RKO (cell line): ENCODE measurements around the gene CPEB3.
"Not testable (repeated sequence)": the region's sequence is repeated elsewhere in the genome, so short reads cannot be mapped to it uniquely, and the experiment has no call there.

Experiments
- DNase-seq: peaks from one replicate; pipeline ENCODE4 v3.0.0-alpha.2; 2016; ENCODE audit warnings: low spot score

The CPEB3 gene

DNA sequence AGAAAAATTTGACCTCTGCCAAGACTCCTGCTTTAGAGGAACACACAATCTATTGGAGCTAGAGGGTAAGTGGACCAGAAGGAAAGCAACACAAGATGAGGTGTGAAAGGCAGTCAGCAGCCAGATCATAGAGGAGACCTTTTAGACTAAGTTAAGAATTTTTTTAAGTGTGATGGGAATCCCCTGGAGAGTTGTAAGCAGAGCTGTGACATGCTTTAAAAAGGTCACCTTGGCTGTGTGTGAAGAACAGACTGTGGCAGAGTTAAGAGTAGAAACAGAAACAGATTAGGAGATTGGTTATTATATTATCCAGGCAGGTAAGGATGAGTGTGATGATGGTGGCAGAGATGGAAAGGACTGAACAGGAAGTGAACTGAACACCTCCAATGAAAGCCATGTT lies 23.5 kb downstream of the CPEB3 start:
- DNase-seq: no peak

DNA sequence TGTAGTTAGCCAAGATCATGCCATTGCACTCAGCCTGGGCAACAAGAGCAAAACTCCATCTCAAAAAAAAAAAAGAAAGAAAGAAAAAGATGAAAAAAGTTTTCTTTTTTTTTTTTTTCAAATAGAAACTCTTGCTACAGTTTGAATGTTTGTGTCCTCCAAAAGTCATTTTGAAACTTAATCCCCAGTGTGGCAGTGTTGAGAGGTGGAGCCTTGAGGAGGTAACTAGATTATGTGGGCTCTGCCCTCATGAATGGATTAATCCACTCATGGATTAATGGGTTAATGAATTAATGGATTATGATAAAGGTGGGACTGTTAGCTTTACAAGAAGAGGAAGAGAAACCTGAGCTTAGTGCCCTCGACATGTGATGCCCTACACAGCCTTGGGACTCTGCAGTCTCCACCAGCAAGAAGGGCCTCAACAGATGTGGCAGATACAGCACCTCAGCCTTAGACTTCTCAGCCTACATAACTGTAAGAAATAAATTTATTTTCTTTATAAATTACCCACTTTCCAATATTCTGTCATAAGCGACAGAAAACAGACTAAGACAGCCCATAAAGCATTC lies 25.1 kb downstream of the CPEB3 start:
- DNase-seq: no peak

DNA sequence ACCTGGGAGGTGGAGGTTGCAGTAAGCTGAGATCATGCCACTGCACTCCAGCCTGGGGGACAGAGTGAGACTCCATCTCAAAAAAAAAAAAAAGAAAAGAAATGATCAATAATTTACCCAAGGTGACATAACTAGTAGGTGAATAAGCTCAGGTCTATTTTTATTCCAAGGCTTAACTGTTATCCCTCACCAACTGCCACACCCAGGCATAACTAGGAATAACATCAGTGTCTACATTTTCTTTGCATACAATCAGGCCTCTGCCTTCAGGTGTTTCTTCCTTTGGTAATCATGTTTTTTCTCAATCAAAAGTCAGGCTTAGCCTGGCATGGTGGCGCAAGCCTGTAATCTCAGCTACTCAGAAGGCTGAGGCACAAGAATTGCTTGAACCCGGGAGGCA lies 26.6 kb downstream of the CPEB3 start:
- no peak for DNase-seq

DNA sequence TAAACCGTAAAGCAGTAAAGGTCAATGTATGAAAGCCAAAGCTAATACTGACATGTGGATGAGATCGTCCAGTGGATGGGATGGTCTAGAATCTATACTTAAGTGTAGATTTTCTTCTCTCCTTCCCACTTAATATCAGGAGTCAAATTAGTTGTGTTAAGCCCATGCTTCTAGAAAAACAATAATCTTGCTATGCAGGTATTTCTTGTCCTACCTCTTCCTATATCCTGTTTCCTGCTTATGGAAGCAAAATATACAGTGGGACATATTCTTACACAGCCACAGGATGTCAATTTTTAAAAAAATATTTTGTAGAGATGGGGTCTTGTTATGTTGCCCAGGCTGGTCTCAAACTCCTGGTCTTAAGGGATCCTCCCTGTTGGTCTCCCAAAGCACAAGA lies 27.5 kb downstream of the CPEB3 start:
- DNase-seq: no peak

DNA sequence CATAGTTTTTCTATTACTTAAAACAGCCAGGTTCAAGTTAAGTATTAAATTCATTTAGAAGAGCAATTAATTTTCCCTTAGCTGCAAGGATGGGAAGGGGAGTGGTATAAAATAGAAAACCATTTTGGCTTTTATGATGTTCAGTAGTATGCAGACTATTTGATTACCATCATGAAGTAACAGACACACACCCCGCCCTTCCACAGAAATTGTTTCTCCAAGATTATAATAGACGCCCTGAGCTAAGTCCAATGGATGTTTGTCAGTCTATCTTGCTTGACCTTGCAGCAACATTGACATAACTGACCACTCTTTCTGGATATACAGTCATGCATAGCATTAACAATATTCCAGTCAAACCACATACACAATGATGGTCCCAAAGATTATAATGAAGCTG lies 42.3 kb downstream of the CPEB3 start:
- no peak for DNase-seq

DNA sequence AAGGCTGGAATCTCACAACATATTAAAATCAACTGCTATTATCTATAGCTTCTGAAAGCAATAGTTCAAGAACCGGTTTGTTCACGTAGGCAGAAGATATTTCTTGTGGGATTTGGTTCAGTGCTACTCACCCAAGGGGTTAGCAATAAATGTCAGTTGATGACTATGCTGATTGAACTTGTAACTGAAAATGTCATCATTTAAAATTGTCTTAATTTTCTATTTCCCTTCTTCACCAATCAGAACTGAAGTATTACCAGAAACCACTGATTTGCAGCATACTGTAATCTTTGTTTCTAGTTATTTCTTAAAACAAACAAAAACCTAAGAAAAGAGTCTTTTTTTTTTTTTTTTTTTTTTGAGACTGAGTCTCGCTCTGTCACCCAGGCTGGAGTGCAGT lies 46.1 kb downstream of the CPEB3 start:
- no peak for DNase-seq

DNA sequence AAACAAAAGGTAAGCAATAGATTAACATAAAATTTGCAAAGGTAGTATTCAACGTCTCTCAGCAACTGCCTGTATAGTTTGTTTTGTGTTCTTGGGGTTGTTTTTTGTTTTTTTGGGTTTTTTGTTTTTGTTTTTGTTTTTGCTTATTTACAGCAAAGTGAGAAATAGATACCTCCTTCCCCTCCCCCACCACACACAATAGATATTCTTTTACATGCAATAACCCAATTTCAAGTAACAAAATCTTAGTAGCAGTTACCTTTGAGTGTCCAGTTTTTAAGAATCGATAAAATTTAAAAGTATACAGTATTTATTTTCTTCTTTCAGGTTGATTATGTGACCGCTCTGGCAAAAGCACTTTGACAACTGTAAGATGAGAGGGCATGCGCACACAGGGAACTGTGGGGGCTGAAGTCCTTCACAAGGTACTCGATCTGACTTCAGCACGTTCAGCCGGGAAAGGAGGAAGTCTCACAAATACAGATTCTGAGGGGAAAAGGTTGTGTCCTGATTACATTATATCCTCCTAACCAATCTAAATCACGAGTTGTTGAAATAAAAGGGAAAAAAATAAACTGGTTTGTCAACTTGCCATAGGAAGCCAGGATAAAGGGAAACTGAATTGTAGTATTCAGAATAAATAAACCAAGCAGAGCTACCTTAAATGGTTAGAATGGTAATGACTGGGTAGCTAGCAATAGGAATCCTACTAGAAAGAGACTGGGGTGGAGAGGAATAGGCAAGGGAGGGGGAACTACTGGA lies 47.8 kb downstream of the CPEB3 start:
- DNase-seq: peak; percentile 79

DNA sequence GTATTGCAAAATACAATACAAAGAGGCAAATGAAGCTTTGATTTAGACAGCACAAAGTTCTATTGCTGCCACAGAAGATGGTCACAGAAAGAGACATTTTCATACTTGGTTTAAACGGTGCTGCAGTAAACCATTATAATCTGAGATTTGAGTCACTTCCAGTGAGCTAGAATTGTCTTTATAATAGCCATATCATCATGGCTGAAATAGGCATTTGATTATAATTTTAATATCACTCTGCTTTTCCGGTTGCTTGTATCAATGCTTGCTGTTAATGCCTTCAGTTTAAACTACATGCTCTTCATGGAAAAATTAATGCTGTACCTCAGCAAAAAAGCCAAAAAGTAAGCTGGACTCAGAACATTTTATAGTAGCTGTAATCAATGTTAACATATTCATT lies 48.5 kb downstream of the CPEB3 start:
- no peak for DNase-seq

DNA sequence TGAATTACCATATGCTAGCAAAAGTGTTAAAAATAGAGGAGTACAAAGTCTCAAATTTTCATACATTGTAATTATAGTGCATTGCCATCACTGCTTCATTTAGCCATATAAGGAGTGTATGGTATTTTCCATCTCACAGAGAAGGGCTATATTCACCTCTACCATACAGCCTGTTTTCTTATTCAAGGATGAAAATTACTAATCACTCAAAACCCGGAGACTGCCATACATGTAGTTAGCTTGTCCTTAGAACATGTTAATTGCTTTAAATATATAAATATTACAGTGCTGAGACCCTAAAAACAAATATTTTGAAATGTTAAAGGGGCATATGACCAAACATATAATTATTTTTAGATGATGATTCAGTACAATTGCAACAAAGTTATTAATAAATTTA lies 49.4 kb downstream of the CPEB3 start:
- no peak for DNase-seq

DNA sequence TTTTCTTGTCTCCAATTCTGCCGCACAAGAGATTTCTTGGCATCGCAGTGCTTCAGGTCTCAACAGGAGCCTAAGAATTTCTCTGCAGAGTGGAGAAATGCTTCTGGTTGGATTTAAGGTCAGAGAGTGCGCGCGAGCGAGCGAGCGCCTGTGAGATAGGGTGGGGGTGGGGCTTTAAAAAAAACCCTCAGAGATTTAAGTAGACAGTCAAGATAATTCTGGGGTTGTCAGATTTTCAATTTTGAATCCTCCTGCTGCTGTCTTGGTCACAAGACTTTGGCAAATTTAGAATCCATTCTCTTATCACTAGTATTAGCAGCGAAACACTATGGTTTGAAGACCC lies 49.7 kb downstream of the CPEB3 start:
- DNase-seq: peak; percentile 64

DNA sequence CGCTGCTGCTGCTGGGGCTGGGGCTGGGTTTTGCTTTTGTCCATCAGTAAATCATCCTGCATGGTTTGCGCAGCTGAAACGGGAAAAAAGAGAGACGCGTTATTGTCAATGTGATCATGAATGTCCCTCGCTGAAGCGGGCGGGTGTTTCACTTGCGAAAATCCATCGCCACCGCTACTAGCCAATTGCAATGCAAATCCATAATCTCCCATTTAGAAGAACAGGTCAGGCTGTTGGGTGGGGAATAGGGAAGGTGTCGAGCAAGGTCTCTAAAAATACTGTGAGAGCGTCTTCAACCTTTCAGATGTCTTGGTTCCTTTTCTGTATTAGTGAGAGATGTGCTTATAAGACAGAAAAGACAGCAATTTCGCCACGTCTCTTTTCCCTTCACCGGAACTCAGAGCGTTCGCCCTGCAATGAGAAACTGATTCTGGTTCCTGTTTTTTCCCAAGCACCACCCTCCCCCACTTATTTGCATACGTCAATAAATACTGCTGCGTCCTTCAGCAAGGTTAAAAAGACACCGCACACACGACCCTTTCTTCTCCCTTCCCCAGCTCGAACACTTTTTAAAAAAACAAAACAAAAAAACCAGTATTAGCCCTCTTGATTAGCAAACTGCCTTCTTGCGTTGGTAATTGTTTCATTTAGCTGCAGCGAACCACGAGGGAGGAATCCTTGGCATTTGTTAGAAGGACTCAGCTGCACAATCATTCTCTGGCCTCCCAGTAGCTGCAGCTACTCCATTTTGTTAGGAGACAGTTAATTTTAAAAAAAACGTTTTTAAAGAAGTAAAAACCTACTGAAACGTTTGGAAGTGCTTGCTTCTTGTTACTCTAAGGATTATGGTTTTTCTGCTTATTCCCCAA lies 50.4 kb downstream of the CPEB3 start:
- DNase-seq: peak; percentile 85

DNA sequence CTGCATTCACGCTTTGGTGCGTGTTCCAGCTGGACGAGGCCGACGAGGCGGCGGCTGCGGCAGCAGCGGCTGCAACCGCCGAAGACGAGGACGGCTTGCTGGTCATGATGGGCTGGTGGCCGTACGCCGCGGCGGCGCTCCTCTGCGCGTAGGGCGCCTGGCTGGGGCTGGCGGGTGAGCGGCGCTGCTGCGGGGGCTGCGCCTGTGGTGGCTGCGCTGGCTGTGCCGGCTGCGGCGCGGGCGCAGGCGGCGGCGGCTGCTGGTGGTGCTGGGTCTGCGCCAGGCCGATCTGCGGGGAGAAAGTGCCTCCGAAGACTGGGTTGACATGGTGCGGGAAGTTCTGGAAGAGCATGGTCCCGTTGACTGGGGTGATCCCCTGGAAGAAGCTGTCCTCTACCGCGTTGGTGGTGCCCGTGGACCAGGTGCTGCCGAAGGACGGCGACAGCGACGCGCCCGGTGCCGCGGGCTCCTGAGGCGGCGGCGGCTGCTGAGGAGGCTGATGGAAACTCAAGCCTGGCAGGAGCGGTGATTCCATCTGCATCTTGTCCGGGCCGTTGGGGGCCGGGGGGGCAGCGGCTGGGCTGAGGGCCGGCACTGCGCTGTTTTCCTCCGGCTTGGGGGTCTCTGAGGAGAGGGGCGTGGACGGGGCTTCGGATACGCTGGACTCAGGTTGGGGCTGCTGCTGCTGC lies 51.1 kb downstream of the CPEB3 start:
- DNase-seq: no peak

DNA sequence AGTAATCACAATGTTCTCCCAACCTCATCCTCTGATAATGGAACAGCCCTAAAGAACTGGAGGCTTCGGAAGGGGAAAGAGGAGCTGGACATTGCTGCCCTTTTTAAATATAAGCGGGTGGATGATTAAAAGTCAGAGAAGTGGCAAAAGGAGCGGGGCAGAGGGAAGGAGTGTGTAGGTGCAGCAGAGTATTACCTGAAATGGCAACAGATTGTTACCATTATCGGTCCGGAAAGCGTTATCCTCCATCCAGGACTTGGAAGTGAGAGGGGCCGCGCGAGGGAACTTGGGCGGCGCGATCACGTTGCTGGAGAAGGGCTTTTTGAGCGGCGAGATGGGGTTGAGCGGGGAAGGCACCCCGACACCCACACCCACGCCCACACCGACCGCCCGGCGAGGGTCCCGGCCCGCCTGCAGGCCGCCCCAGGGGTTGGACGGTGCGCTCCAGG lies 51.7 kb downstream of the CPEB3 start:
- no peak for DNase-seq

DNA sequence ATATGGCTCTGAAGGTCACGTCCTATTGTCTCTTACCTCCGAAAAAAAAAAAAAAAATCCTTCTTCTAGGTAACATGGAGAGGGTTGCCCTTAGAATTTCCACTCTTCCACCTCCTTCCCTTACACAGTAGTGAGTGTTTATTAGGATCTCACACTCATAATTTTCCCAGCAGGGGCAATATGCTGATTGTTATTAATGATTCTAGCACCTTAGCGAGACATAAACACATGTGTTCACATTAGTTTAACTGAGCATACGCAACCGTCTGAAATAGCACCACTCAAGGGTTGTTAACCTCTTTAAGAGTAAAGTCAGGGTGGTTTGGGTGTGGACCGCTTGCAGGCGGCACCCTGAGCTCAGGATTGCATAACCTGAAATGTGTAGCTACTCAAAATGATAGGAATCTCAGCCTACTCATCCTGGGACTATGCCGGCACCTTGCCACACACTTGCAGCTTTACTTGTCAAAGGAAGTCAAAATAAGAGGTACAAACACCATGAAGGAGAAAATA lies 52.2 kb downstream of the CPEB3 start:
- DNase-seq: no peak

DNA sequence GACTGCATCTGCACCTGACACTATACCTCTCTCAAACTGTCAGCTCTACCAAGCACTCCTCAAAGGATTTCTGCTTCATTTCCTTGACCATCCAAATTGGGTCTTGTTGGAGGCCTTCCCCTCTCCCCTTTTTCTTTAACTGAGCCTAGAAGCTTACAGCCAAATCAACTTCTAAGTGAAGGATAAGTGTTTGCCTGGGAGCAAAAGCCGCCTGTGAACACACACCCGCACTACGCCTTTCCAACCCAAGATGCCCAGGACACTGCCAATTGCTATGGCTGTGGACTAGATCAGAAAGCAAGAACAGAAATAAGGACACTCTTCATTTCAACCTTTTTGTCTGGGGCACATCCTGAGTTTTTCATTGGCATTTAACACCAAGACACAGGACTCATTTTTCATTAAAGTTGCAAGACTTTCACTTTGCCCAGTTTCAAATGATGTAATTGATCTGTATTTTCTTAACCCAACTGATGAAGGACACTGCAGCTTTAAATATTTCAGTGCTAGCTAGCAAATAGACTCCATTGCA lies 52.8 kb downstream of the CPEB3 start:
- DNase-seq: no peak

DNA sequence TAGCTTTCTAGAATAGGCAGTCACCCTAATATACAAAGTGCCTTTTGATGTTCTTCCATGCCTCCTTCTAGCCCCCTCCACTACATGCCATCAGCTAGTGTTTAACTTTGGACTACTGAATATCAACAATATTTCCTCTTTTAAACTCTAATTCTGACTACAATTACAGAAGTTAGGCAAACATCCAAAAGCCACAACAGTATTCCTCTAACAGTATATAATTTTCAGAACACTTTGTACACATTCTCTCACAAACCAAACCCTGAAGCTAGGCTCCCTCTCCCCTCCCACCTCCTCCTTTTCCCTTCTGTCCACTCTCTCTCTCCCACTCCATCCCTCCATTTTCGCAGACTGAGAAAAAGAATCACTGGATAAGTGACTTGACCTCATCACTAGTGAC lies 59.7 kb downstream of the CPEB3 start:
- no peak for DNase-seq

DNA sequence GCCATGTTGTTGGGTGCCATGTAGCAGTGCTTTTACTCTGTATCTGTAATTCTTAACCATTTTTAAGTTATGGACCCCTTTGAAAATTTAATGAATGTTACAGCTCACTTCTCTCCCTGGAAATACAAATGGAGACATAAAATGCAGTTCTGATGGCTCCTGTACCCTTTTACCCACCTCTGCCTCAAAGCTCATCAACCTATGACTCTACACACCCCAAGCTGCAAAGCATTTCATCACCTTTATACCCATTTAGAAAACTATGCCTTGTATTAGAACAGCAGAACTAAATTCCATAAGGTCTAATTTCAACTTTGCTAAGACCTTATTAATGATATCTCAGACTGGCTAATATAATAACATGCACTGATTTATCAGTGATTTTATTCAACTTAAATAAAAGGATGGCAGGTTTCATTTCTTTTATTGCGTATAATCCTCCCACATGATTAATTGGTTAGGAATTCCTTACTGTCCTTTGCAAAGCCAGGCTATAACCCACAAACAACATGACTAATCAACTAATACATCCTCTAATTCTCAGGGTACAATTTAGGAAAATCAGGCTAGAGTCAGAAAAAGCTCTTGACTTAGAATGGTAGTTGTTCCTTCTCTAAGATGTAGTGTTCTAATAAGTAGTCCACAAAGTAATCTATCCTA lies 68.1 kb downstream of the CPEB3 start:
- DNase-seq: peak; percentile 24

DNA sequence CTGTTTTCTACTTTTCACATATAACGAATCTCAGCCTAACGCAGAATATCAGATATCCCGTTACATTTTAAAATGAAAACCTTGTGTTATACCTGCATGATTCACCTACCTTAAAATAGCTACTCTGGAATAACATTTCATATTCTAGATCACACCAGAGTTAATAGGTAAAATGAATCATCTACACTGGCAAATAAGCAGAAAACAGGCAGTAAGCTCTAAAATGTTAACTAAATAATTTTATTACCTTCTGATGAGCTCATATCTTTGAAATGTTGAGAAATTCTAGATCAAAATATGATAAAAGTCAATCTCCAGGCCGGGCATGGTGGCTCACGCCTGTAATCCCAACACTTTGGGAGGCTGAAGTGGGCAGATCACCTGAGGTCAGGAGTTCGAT lies 71.3 kb downstream of the CPEB3 start:
- no peak for DNase-seq

DNA sequence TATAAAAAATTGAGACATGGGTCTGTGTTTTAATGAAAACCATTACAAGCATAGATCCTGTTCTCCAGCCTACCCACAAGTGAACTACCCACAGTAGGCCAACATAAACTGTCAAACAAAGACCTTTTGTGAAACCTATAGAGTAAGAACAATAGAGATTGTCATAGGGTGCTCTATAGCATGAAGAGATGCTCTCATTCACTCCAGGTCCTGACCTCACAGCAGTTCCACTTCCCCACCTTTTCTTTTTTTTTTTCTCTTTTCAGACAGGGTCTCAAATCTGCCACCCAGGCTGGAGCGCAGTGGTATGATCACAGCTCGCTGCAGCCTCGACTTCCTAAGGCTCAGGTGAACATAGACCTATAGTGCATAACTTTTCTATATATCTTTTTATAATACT lies 72.3 kb downstream of the CPEB3 start:
- DNase-seq: no peak

DNA sequence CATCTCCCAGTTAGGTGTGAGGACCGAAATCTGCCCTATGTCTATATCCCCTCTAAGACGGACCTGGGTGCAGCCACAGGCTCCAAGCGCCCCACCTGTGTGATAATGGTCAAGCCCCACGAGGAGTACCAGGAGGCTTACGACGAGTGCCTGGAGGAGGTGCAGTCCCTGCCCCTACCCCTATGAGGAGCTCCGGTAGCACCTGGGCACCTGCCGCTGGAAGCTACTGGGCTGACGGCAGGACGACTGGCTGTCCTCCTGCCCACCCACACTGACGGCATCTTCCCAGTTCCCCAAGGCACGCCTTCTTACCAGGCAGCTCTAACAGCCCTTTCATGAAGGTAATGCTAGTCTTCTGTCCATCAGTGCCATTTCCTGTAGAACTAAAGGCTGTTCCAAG lies 74.3 kb downstream of the CPEB3 start:
- DNase-seq: not testable (repeated sequence)

DNA sequence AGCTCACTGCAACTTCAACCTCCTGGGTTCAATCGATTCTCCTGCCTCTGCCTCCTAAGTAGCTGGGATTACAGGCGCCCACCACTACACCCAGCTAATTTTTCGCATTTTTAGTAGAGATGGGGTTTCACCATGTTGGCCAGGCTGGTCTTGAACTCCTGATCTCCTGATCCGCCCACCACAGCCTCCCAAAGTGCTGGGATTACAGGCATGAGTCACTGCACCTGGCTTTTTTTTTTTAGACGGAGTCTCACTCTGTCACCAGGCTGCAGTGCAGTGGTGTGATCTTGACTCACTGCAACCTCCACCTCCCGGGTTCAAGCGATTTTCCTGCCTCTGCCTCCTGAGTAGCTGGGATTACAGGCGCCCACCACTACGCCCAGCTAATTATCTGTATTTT lies 75.7 kb downstream of the CPEB3 start:
- not testable (repeated sequence) for DNase-seq

DNA sequence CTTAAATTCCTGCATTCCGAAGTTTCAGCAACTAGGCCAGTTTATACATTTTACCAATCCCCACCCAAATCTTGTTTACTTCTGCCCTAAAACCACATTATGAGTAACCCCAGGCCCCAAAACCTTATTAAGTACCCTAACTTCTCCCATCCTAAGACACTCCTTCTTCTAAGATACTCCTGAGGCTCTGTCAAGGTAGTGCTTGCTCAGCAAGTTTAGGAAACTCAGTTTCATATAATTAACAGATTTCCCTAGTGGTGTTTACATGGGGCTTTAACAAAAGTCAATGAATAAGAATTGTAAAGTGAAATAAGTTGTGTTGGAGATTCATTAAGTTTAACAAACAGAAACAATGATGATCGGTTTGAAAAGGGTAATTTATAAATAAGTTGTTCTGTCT lies 77.8 kb downstream of the CPEB3 start:
- DNase-seq: no peak
